ENCODE data around the gene LRCH2. TPM values are rescaled to one million over a fixed set of nuclear protein-coding genes. Genes with fewer than 3 reads are reported as not detected.
A peak's percentile ranks its signal among the peaks of the same experiment; 100 is the strongest.

LRCH2 gene
- total RNA-seq, 1 donor from 2014 or later: 16.9 TPM

DNA sequence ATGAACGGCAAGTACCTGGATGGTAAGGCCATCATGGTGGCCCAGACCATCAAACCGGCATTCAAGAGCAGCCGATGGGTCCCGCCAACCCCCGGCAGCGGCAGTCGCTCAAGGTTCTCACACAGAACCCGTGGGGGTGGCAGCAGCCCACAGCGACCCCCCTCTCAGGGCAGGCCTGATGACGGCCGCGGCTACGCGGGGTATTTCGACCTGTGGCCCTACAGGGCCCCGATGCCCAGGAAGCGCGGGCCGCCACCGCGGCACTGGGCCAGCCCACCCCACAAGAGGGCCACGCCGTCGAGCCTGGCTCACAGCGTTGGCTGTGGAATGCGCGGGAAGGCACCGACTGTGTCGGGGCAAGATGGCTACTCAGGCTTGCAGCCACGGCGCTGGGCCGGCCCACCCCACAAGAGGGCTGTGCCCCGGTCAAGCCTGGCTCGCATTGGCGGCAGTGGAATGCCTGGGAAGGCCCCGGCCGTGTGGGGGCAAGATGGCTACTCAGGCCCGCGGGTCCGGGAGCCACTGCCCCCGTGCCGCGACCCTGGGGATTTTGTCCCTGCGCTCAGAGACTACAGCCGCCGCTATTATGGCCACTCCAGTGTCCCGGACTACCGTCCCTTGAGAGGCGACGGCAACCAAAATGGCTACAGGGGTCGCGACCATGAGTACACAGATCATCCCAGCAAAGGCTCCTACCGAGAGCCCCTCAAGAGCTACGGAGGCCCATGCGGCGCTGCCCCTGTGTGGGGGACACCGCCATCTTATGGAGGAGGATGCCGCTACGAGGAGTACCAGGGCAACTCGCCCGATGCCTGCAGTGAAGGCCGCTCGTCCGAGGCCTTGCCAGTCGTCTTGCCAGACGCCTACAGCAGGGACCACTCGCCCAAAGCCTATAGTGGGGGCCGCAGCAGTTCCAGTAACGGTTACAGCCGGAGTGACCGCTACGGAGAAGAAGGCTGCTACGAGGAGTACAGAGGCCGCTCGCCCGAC is 44.0 kb downstream of the LRCH2 start:
- DNase-seq (ENCODE audit: low spot score, unreplicated experiment): no peak
- no peak for TF ChIP-seq CTCF (IDR thresholded peaks at IDR 0.05; ENCODE audit: unreplicated experiment)
- Mint-ChIP-seq H3K4me3 (ENCODE audit: low read depth) (no peak overlapping the region), H3K36me3 (ENCODE audit: insufficient read depth) (peaks cover 24% of the 10 kb centered on the region), H3K27me3 (no peaks in the 10 kb centered on the region), H3K4me1 (ENCODE audit: low read depth) (peaks cover 3% of the 10 kb centered on the region), H3K27ac (peak overlapping the region; percentile 7), H3K9me3 (ENCODE audit: low read depth) (peaks cover 15% of the 10 kb centered on the region)

- no peak for TF ChIP-seq CTCF (IDR thresholded peaks at IDR 0.05; ENCODE audit: unreplicated experiment)
- H3K4me1 Mint-ChIP-seq (ENCODE audit: low read depth): peaks cover 5% of the 10 kb centered on the region
- peaks cover 25% of the 10 kb centered on the region for H3K36me3 Mint-ChIP-seq (ENCODE audit: insufficient read depth)
- peaks cover 15% of the 10 kb centered on the region for H3K9me3 Mint-ChIP-seq (ENCODE audit: low read depth)
- peak within 1 kb of the TSS; percentile 7 for H3K27ac Mint-ChIP-seq
- no peak for DNase-seq (ENCODE audit: low spot score, unreplicated experiment)
- H3K4me3 Mint-ChIP-seq (ENCODE audit: low read depth): no peak within 1 kb of the TSS
- H3K27me3 Mint-ChIP-seq: no peaks in the 10 kb centered on the region
Observed at GRCh38 chrX:115189110-115189509, 44.8 kb downstream of the LRCH2 start, which contains the start of gene RBMXL3. Gene RBMXL3, plus strand, starts transcription at chrX:115189410. Its CDS starts 32 bp downstream, at chrX:115189442.

DNA sequence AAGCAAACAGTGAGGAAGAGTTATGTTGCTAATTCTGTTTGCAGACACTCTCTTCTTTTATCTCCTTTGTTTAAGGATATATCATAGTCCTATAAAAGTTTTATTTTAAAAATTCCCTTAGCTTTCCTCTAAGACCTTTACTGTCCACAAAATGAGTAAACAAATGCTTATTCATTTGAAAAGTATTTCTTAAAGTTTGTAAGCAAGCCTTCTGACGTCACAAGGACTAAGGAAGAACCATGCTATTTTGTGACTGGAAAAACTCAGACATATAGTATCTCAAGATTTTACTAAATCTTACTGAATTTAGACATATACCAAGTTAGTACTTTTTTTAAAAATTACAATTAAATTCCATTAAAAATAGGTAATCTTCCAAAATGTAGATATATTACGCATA is 49.9 kb downstream of the LRCH2 start:
- Mint-ChIP-seq H3K4me1 (ENCODE audit: low read depth) (peaks cover 5% of the 10 kb centered on the region), H3K4me3 (ENCODE audit: low read depth) (no peak overlapping the region), H3K27me3 (no peaks in the 10 kb centered on the region), H3K27ac (no peak overlapping the region), H3K9me3 (ENCODE audit: low read depth) (peaks cover 3% of the 10 kb centered on the region), H3K36me3 (ENCODE audit: insufficient read depth) (peaks cover 9% of the 10 kb centered on the region)
- TF ChIP-seq CTCF (IDR thresholded peaks at IDR 0.05; ENCODE audit: unreplicated experiment): no peak
- no peak for DNase-seq (ENCODE audit: low spot score, unreplicated experiment)

GRCh38 chrX:115178473-115178872 is 55.4 kb downstream of the LRCH2 start:
- no peak for TF ChIP-seq CTCF (IDR thresholded peaks at IDR 0.05; ENCODE audit: unreplicated experiment)
- no peak for DNase-seq (ENCODE audit: low spot score, unreplicated experiment)
- no peaks in the 10 kb centered on the region for H3K27me3 Mint-ChIP-seq
- peaks cover 11% of the 10 kb centered on the region for H3K9me3 Mint-ChIP-seq (ENCODE audit: low read depth)
- H3K4me1 Mint-ChIP-seq (ENCODE audit: low read depth): no peaks in the 10 kb centered on the region
- H3K27ac Mint-ChIP-seq: no peak overlapping the region
- peaks cover 34% of the 10 kb centered on the region for H3K36me3 Mint-ChIP-seq (ENCODE audit: insufficient read depth)
- no peak overlapping the region for H3K4me3 Mint-ChIP-seq (ENCODE audit: low read depth)

- Mint-ChIP-seq H3K27ac (no peak overlapping the region), H3K27me3 (no peaks in the 10 kb centered on the region), H3K4me1 (ENCODE audit: low read depth) (no peaks in the 10 kb centered on the region), H3K9me3 (ENCODE audit: low read depth) (peaks cover 16% of the 10 kb centered on the region), H3K4me3 (ENCODE audit: low read depth) (no peak overlapping the region), H3K36me3 (ENCODE audit: insufficient read depth) (peaks cover 37% of the 10 kb centered on the region)
- no peak for TF ChIP-seq CTCF (IDR thresholded peaks at IDR 0.05; ENCODE audit: unreplicated experiment)
- DNase-seq (ENCODE audit: low spot score, unreplicated experiment): no peak
Observed at GRCh38 chrX:115177932-115178331, 56.0 kb downstream of the LRCH2 start.

Data from progenitor cell of endocrine pancreas (in vitro differentiated cells).